Left lung (tissue), 10 donors: ENCODE data around the gene IGF1R. TPM values are rescaled to one million over a fixed set of nuclear protein-coding genes. Genes with fewer than 3 reads are reported as not detected.
A peak's percentile ranks its signal among the peaks of the same experiment; 100 is the strongest.

Experiments used
- ATAC-seq: fragments of 200-7000 bp; cut with Tn5 transposase; one replicate; pipeline ENCODE4 v1.9.1; 2020; ENCODE audit warnings: moderate library complexity
- DNase-seq, 4 donors: peaks; one replicate each; pipeline ENCODE4 v3.0.0-alpha.2; 2013 to 2020
- H3K27ac ChIP-seq, 2 donors: fragments of 200-600 bp; sonication (generic) in 1 of 2; one replicate each; pipeline versions ENCODE4 v1.5.0 to v1.8.0; 2020 to 2021
- H3K27me3 ChIP-seq, 2 donors: fragments of 200-600 bp; sonication (generic) in 1 of 2; one replicate each; pipeline versions ENCODE4 v1.5.0 to v1.8.0; 2020 to 2021
- H3K36me3 ChIP-seq, 2 donors: fragments of 200-600 bp; sonication (generic) in 1 of 2; one replicate each; pipeline versions ENCODE4 v1.5.0 to v1.8.0; 2020 to 2021
- H3K4me1 ChIP-seq, 2 donors: fragments of 200-600 bp; one replicate each; pipeline ENCODE4 v1.8.0; 2021
- H3K4me3 ChIP-seq, 2 donors: fragments of 200-600 bp; sonication (generic) in 1 of 2; one replicate each; pipeline versions ENCODE4 v1.5.0 to v1.8.0; 2020 to 2021; ENCODE audit warnings: mild to moderate bottlenecking in 1 of 2
- H3K9me3 ChIP-seq, 2 donors: fragments of 200-600 bp; sonication (generic) in 1 of 2; one replicate each; pipeline versions ENCODE4 v1.5.0 to v1.8.0; 2020 to 2021
- intact Hi-C, 2 donors: fragments of 100-400 bp; cut with DNase I; formaldehyde crosslinking; loops; one replicate each; pipeline versions ENCODE4 v1.11.2 to v1.14.2; 2022
- polyA plus RNA-seq, 6 donors: library from polyadenylated mRNA; unstranded; fragments of 120-200 nt; gene quantifications; one replicate each; pipeline ENCODE4 v1.2.1, GENCODE V29; 2013; ENCODE audit not compliant: insufficient read length in 6 of 6
- total RNA-seq, 2 donors: library from RNA; stranded (reverse); fragmentation: NEBNext Ultra II Directional; extraction: Animal tissue kit (Norgen Biotek cat#: 25700); gene quantifications; one replicate each; pipeline ENCODE4 v1.2.1, GENCODE V29; 2021
- TF ChIP-seq, protein P1 (sequence below), 2 donors: fragments of 200-600 bp; sonication (generic) in 1 of 2; IDR thresholded peaks; one replicate each; pipeline versions ENCODE4 v1.5.0 to v1.8.0; 2021; ENCODE audit warnings: antibody characterized with exemption in 2 of 2
- donor health status: DM: no; HTN: yes; CAD: no.
- donor health status: DM: no; HTN: no; CAD: no.

Gene IGF1R
- total and polyA plus RNA-seq, 8 donors = 32.0 to 41.0 (median 37.0) TPM

DNA sequence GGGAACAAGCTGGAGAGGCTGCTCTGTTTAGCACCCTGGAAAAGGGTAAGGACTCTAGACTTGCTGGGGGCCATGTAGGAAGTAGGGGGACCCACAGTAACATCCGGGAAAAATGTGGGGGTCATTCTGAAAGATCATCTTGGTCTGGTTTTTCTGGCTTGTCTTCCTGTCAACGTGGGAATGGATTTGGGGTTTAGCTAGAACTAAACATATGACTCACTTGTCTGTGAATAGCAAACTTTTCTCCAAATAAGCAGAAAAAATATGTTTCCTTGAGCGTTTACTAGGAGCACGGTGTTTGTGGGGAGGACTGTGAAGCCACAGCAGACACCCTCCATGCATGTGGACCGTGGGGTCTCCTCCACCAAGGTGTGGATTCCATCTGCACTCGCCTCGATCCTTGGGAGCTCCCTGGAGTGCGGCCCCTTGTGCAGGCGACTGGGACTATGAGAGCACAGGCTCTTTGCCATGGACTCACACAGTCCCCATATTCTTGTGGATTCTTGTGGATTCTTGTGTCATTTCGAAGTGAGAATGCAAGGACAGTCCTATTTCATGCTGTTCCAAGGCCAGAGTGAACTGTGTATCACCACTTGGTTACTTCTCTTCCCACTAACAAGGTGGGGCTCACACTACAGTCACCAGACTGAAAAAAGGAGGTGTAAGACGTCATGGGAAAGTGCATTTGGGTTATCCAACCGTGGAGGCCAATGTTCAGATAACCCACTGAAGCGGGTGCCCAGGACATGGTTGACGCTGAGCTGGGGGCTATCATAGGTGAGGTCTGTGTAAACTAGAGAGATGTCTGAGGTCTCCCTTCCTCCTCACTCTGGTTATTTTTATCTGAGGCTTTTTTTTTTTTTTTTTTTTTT, 333.7 kb downstream of the IGF1R start:
- ATAC-seq (no peak), DNase-seq (no peak)
- Histone ChIP-seq H3K27ac (peak overlapping the region in 1 of 2 donors; percentile 59), H3K4me1 (peaks cover 5 to 10% of the 10 kb centered on the region in 2 donors), H3K9me3 (peaks cover 0 to 11% of the 10 kb centered on the region in 2 donors), H3K27me3 (no peaks in the 10 kb centered on the region), H3K36me3 (no peaks in the 10 kb centered on the region), H3K4me3 (no peak overlapping the region)
- intact Hi-C loops = no loop called here
- TF ChIP-seq, protein P1, sequence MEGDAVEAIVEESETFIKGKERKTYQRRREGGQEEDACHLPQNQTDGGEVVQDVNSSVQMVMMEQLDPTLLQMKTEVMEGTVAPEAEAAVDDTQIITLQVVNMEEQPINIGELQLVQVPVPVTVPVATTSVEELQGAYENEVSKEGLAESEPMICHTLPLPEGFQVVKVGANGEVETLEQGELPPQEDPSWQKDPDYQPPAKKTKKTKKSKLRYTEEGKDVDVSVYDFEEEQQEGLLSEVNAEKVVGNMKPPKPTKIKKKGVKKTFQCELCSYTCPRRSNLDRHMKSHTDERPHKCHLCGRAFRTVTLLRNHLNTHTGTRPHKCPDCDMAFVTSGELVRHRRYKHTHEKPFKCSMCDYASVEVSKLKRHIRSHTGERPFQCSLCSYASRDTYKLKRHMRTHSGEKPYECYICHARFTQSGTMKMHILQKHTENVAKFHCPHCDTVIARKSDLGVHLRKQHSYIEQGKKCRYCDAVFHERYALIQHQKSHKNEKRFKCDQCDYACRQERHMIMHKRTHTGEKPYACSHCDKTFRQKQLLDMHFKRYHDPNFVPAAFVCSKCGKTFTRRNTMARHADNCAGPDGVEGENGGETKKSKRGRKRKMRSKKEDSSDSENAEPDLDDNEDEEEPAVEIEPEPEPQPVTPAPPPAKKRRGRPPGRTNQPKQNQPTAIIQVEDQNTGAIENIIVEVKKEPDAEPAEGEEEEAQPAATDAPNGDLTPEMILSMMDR (IDR thresholded peaks at IDR 0.05) = no peak

DNA sequence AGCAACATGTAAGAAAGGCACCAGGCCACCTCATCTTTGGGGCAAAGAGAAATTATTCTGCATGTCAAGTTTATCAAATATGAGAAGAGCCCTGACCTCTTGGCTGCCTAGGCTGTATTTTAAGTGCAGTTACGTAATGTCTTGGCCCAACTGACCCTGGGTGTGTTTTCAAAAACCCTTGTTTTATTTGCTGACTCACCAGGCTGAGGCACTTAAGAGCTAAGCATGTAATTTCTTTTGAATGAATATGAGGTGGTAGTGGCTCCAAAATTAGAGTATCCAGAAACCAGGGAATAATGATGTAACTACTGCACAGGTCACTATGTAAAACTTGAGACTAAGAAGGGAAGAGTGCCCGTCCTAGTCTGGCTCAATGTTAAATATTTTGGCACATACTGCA, 335.0 kb downstream of the IGF1R start:
- ATAC-seq = peak; percentile 93

DNA sequence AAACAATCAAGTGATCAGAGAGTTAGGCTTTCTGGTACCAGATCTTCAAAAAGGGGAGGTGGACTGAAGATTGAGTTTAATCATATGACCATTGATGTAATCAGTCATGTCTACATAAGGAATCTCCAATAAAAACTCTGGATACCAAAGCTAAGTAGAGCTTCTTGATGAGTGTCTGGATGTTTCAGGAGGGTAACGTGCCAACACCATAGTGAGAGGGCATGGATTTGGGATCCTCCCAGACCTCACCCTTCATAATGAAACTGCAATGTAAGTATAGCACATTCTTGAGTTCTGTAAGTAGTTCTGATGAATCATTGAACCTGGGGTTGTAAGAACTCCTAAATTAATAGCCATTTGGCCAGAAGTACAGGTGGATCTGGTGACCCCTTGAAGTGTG, 337.9 kb downstream of the IGF1R start:
- peaks cover 5 to 10% of the 10 kb centered on the region in 2 donors for H3K4me1 ChIP-seq
- no peak overlapping the region for H3K4me3 ChIP-seq
- no peaks in the 10 kb centered on the region for H3K27me3 ChIP-seq
- H3K27ac ChIP-seq = no peak overlapping the region
- ATAC-seq (no peak), DNase-seq (no peak)
- intact Hi-C loops = no loop called here
- TF ChIP-seq, protein P1 (IDR thresholded peaks at IDR 0.05) = no peak
- no peaks in the 10 kb centered on the region for H3K36me3 ChIP-seq
- peaks cover 0 to 11% of the 10 kb centered on the region in 2 donors for H3K9me3 ChIP-seq

More for the DNA sequence above, 335.0 kb downstream of the IGF1R start:
- Histone ChIP-seq H3K4me3 (no peak overlapping the region), H3K36me3 (no peaks in the 10 kb centered on the region), H3K4me1 (peaks cover 5 to 10% of the 10 kb centered on the region in 2 donors), H3K27ac (peak overlapping the region in 1 of 2 donors; percentile 42), H3K9me3 (peaks cover 0 to 11% of the 10 kb centered on the region in 2 donors), H3K27me3 (no peaks in the 10 kb centered on the region)
- TF ChIP-seq, protein P1 (IDR thresholded peaks at IDR 0.05) = no peak
- intact Hi-C loops = no loop called here
- DNase-seq = peak in 3 of 4 donors; percentile 16 to 65 (median 49)

DNA sequence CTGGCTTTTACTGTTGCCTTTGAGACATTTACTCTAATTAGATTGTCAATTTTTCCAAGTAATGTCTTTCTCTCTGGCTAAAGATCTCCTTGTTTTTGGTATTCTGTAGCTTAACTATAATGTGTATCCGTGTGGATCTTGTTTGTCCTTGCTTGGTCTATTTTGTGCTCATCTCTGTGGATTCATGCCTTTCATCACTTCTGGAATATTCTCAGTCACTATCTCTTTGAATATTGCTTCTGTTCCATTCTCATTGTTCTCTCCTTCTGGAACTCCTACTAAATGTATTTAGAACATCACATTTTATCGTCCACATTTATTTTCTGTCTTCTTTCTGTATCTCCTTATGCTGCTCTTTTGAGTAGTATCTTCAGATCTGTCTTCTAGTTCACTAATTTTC, 346.6 kb downstream of the IGF1R start:
- H3K4me3 ChIP-seq = no peak overlapping the region
- DNase-seq (no peak), ATAC-seq (no peak)
- H3K27me3 ChIP-seq = no peaks in the 10 kb centered on the region
- H3K36me3 ChIP-seq = no peaks in the 10 kb centered on the region
- TF ChIP-seq, protein P1 (IDR thresholded peaks at IDR 0.05) = no peak
- intact Hi-C loops = no loop called here
- H3K4me1 ChIP-seq = no peaks in the 10 kb centered on the region
- H3K9me3 ChIP-seq = no peaks in the 10 kb centered on the region
- H3K27ac ChIP-seq = no peak overlapping the region

DNA sequence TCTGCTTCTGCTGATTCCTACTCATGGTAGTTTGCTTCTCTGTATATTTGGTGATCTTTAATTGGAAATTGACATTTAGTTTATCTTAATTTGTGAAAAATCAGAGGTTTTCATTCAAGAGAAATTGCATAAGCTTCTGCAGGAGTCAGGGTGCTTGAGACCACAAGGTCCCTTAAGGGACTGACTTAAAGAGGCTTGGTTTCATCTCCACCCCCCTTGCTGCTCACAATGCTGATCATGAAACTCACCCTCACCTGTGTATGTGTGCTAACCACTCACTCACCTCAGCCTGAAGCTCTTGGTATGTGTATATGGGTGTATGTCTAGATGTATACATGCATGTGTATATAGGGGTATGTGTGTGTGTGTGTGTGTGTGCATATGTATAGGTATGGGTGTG, 347.8 kb downstream of the IGF1R start:
- Histone ChIP-seq H3K9me3 (no peaks in the 10 kb centered on the region), H3K4me3 (no peak overlapping the region), H3K27me3 (no peaks in the 10 kb centered on the region), H3K4me1 (no peaks in the 10 kb centered on the region), H3K27ac (no peak overlapping the region), H3K36me3 (no peaks in the 10 kb centered on the region)
- ATAC-seq = no peak
- TF ChIP-seq, protein P1 (IDR thresholded peaks at IDR 0.05) = no peak
- intact Hi-C loops = no loop called here
- no peak for DNase-seq
